Psoas muscle (tissue), 8 donors: Measurements from ENCODE around the gene FBXL7. TPM values are rescaled to one million over a fixed set of nuclear protein-coding genes. Genes with fewer than 3 reads are reported as not detected.

Experiments used
- ATAC-seq, 4 donors: fragments of 200-7000 bp; cut with Tn5 transposase; one replicate each; pipeline ENCODE4 v1.9.1; 2020; ENCODE audit warnings: moderate library complexity in 3 of 4, mild to moderate bottlenecking in 2 of 4
- DNase-seq, 2 donors: peaks; one replicate each; pipeline ENCODE4 v3.0.0-alpha.2; 2020
- H3K27ac ChIP-seq: fragments of 200-600 bp; one replicate; pipeline ENCODE4 v1.8.0; 2022
- H3K27me3 ChIP-seq, 3 donors: fragments of 200-600 bp in 1 of 3; one replicate each; pipeline versions ENCODE4 v1.6.1 to v1.8.0; 2013 to 2022; ENCODE audit warnings: low read length in 2 of 3, mild to moderate bottlenecking in 2 of 3, moderate library complexity in 1 of 3; ENCODE audit not compliant: insufficient read depth in 3 of 3
- H3K36me3 ChIP-seq, 2 donors: fragments of 200-600 bp in 1 of 2; one replicate each; pipeline versions ENCODE4 v1.6.1 to v1.8.0; 2013 to 2022; ENCODE audit warnings: low read depth in 1 of 2, mild to moderate bottlenecking in 1 of 2, moderate library complexity in 1 of 2; ENCODE audit not compliant: insufficient read depth in 1 of 2
- H3K4me1 ChIP-seq: fragments of 200-600 bp; one replicate; pipeline ENCODE4 v1.8.0; 2022
- H3K4me3 ChIP-seq: fragments of 200-600 bp; one replicate; pipeline ENCODE4 v1.8.0; 2022; ENCODE audit warnings: mild to moderate bottlenecking
- H3K9me3 ChIP-seq: fragments of 200-600 bp; one replicate; pipeline ENCODE4 v1.8.0; 2022
- WGBS, 3 donors: extraction: QIAGEN DNeasy Blood & Tissue Kit; methylation state at CpG; one replicate each; pipeline versions ENCODE4 v1.1.6 to v1.1.7; 2013; 5-methylcytosine and 5-hydroxymethylcytosine counted together
- intact Hi-C, 2 donors: fragments of 100-400 bp; cut with DNase I; formaldehyde crosslinking; loops; one replicate each; pipeline versions ENCODE4 v1.11.0 to v1.14.2; 2022
- polyA plus RNA-seq, 3 donors: library from polyadenylated mRNA; stranded (reverse); fragments of 200-250 nt; gene quantifications; one replicate each; pipeline ENCODE4 v1.2.3, GENCODE V29; 2013
- total RNA-seq, 4 donors: library from RNA; stranded (reverse); fragmentation: NEBNext Ultra II Directional in 2 of 4; extraction: Animal tissue kit (Norgen Biotek cat#: 25700) in 2 of 4; gene quantifications; one replicate each; pipeline versions ENCODE4 v1.2.1 to v1.2.4, GENCODE V29; 2021 to 2023
- TF ChIP-seq, protein P1 (sequence below): fragments of 200-600 bp; IDR thresholded peaks from one replicate; pipeline ENCODE4 v1.8.0; 2022; ENCODE audit warnings: antibody characterized with exemption
- donor health status: healthy with polysubstance abuse.
- donor health status: DM: no; HTN: no; CAD: no; lungs with moderate emphysema.
- donor health status: Bipolar disorder and iron deficiency.
- donor health status: healthy.
- donor health status: DM: yes; HTN: yes; CAD: no.
- donor health status: DM: no; HTN: no; CAD: no.
- donor health status: DM: no; HTN: no; CAD: no.
- donor health status: DM: yes; HTN: yes; CAD: no.

Gene FBXL7
- total and polyA plus RNA-seq, 7 donors, result 1.6 to 7.5 (median 2.6) TPM

DNA sequence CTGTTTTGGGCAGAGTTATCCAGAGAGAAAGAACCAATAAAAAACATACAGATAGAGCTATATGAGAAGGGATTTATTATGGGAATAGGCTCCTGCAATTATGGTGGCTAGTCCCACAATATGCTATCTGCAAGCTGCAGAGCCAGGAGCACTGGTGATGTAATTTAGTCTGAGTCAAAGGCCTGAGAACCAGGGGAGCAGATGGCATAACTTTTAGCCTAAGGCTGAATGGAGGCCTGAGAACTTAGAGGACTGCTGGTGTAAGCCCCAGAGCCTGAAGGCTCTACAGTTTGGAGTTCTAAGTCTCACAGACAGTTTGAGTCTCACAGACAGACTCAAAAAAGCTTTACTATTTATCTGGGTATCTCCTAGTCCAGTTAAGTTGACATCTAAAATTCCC is 263.8 kb downstream of the FBXL7 start:
- ATAC-seq (no peak), DNase-seq (no peak)
- TF ChIP-seq, protein P1, sequence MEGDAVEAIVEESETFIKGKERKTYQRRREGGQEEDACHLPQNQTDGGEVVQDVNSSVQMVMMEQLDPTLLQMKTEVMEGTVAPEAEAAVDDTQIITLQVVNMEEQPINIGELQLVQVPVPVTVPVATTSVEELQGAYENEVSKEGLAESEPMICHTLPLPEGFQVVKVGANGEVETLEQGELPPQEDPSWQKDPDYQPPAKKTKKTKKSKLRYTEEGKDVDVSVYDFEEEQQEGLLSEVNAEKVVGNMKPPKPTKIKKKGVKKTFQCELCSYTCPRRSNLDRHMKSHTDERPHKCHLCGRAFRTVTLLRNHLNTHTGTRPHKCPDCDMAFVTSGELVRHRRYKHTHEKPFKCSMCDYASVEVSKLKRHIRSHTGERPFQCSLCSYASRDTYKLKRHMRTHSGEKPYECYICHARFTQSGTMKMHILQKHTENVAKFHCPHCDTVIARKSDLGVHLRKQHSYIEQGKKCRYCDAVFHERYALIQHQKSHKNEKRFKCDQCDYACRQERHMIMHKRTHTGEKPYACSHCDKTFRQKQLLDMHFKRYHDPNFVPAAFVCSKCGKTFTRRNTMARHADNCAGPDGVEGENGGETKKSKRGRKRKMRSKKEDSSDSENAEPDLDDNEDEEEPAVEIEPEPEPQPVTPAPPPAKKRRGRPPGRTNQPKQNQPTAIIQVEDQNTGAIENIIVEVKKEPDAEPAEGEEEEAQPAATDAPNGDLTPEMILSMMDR, result no peak
- Histone ChIP-seq H3K36me3 (no peaks in the 10 kb centered on the region), H3K4me3 (no peak overlapping the region), H3K9me3 (no peaks in the 10 kb centered on the region), H3K27me3 (no peaks in the 10 kb centered on the region), H3K4me1 (no peaks in the 10 kb centered on the region), H3K27ac (no peak overlapping the region)
- intact Hi-C loops, result no loop called here

DNA sequence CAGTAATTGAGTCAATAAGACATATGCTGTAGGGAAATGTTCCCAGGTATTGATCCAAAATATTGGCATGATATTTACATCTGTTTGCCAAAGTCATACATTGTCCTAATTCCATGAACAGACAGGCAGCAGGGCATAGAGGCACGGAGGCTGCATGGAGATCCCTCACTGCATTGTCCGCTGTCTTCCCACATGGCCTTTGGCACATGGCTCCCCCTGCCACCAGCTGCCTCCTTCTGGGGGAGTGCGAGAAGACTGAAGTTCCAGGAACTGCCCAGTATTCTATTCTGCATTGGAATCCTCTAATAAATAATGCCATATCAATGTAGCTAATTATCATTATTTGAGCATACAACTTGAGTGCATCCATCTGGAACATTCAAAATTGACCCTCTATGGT is 269.0 kb downstream of the FBXL7 start:
- Histone ChIP-seq H3K4me1 (no peaks in the 10 kb centered on the region), H3K27ac (no peak overlapping the region), H3K36me3 (no peaks in the 10 kb centered on the region), H3K4me3 (no peak overlapping the region), H3K9me3 (no peaks in the 10 kb centered on the region), H3K27me3 (no peaks in the 10 kb centered on the region)
- no peak for DNase-seq
- no peak for ATAC-seq
- WGBS, 3 donors, result 80 to 87% (median 83%) methylated on average over 3 of the region's 3 CpGs
- TF ChIP-seq, protein P1, result no peak
- intact Hi-C loops, result no loop called here

DNA sequence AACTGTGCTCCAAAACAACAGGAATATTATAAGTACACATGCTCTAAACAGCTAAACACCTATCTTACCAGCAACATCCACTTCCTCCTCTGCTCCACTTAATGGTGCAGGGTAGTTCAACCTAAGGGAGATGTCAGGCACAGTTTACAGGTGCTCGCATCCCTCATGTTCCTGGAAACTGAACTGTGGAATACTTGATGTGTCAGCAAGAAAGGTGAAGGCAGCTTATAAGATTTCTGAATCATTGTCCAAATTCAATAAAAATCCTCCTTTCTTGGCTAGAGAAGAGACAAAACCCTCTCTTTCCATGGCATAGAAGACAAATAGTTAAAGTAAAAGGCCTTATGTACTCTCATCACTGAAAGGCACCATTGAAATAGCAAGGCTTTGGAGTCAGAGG is 272.2 kb downstream of the FBXL7 start:
- intact Hi-C loops, result no loop called here
- no peak overlapping the region for H3K4me3 ChIP-seq
- H3K27me3 ChIP-seq, result no peaks in the 10 kb centered on the region
- no peaks in the 10 kb centered on the region for H3K4me1 ChIP-seq
- 95 to 100% (median 100%) methylated on average over 1 of the region's 1 CpG for WGBS, 3 donors
- H3K36me3 ChIP-seq, result no peaks in the 10 kb centered on the region
- DNase-seq (no peak), ATAC-seq (no peak)
- TF ChIP-seq, protein P1, result no peak
- H3K27ac ChIP-seq, result no peak overlapping the region
- H3K9me3 ChIP-seq, result no peaks in the 10 kb centered on the region

DNA sequence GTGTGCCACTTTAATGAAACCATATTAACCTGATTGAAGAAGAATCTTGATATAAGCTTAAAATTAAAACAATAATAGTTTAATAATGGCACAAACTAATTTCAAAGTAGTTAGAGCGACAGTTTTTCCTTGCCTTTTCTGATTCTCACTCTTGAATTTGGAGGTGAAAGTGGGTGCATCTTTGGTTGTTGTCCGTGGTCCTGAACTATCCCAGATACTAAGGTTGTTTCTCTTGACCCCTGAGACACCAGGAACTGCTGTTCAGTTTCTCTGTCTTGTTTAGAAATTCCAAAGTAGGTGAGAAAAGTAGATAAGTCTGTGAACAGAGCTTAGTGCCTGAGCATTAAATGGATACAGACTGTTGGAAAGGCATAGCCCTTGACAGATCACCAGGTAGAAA is 274.7 kb downstream of the FBXL7 start:
- H3K27ac ChIP-seq, result no peak overlapping the region
- H3K27me3 ChIP-seq, result no peaks in the 10 kb centered on the region
- 70 to 79% (median 78%) methylated on average over 2 of the region's 2 CpGs for WGBS, 3 donors
- no peaks in the 10 kb centered on the region for H3K36me3 ChIP-seq
- no peak for ATAC-seq
- no peaks in the 10 kb centered on the region for H3K4me1 ChIP-seq
- TF ChIP-seq, protein P1, result no peak
- no peak for DNase-seq
- intact Hi-C loops, result no loop called here
- no peaks in the 10 kb centered on the region for H3K9me3 ChIP-seq
- no peak overlapping the region for H3K4me3 ChIP-seq

DNA sequence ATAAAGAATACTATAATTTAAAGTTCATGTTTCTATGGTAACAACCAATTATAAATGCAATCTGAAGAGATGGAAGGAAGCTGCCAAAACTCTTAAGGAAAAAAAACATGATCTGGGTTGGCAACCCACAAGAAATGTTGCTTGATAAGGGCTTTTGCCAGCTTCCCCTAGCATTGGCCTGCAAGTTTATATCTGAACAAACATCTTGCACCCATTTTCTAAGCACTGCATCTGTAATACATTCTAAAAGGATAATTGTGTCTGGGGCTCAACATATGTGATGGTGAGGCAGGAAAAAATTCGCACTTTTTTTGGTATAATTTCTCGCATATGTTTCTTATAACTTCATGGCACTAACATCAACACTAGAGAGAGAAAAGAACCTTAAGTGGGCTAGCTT is 276.4 kb downstream of the FBXL7 start:
- Histone ChIP-seq H3K27ac (no peak overlapping the region), H3K4me3 (no peak overlapping the region), H3K27me3 (no peaks in the 10 kb centered on the region), H3K9me3 (no peaks in the 10 kb centered on the region), H3K4me1 (no peaks in the 10 kb centered on the region), H3K36me3 (no peaks in the 10 kb centered on the region)
- no peak for ATAC-seq
- TF ChIP-seq, protein P1, result no peak
- WGBS, 3 donors, result 88 to 93% (median 91%) methylated on average over 2 of the region's 2 CpGs
- DNase-seq, result no peak
- intact Hi-C loops, result no loop called here
